NCI-H1105 treated with DMSO at 0.1 percent for 48 hours (cell line): ENCODE results near the gene PIGH.
A peak's percentile ranks its signal among the peaks of the same experiment; 100 is the strongest.
"Not testable (repeated sequence)": the region's sequence is repeated elsewhere in the genome, so short reads cannot be mapped to it uniquely, and the experiment has no call there.

Experiments
- DNase-seq: peaks from one replicate; lab custom pipeline; 2025; lab: John Stamatoyannopoulos, UW

The PIGH gene

DNA sequence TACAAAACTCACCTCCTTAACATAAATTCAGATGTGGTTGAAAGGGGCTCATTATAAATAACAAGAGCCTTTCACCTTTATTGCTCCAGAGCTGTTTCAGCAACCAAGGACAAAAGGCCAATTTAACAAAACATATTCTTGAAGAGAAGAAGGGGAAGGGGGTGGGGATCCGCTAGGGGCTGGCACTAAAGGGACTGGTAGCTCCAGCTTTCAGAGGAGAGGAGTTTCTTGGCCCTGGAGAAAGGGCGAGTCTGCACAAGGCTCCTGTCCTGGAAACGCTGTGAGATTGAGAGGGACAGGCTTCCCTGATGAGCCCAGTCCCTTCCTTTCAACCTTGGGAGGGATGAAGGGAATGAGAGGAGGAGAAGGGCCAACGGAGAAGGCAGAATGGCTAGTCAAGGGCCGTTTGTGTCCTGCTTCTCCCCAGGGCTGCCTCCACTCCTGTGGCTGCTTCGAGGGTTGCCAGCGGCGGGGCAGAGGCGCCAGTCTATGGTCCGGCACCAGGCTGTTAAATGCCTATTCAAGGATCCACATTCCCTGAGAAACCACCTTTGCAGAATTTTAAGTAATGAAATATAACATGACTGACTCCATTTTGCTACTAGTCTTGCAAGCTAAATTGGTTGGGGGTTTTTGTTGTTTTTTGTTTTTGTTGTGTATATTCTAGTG is 9.7 kb upstream of the PIGH start:
- DNase-seq: no peak

- DNase-seq: no peak
Measured at GRCh38 chr14:67607646-67608045, 7.6 kb upstream of the PIGH start.

DNA sequence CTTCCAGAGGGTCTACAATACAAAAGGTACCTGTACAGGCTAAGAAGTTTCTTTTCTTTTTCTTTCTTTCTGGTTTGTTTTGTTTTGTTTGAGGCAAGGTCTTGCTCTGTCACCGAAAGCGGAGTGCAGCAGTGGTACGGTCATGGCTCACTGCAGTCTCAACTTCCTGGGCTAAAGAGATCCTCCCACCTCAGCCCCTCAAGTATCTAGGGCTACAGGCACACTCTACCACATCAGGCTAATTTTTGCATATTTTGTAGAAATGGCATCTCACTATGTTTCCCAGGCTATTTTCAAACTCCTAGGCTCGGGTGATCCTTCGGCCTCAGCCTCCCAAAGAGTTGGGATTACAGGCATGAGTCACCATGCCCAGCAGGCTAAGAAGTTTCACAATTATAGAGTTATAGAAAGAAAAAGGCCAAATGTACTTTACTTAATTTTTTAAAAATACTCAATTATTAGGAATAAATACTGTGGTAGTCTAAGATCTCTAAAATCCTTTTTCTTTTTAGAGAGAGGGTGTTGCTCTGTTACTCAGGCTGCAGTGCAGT is 3.0 kb upstream of the PIGH start:
- no peak for DNase-seq

DNA sequence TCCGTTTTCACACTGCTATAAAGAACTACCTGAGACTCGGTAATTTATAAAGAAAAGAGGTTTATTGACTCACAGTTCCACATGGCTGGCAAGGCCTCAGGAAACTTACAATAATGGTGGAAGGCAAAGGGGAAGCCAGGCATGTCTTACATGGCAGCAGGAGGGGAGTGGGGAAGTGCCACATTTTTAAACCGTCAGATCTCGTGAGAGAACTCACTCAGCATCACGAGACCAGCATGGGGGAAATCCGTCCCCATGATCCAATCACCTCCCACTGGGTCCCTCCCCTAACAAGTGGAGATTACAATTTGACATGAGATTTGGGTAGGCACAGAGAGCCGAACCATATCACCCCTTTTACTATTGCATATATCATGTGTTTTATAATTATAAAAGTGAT is 2.0 kb upstream of the PIGH start:
- DNase-seq: no peak

DNA sequence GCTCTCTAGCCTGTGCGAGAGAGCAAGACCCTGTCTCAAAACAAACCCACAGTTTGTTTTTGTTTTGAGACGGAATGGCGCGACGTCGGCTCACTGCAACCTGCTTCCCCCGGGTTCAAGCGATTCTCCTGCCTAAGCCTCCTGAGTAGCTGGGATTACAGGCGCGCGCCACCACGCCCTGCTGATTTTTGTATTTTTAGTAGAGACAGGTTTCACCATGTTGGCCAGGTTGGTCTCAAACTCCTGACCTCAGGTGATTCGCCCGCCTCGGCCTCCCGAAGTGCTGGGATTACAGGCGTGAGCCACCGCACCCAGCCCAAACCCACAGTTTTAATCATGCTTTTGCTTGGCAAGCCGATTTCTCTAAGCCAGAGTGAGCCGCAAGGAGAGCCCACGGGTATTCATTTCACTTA is 500 bp upstream of the PIGH start:
- not testable (repeated sequence) for DNase-seq

- DNase-seq: no peak
Measured at GRCh38 chr14:67595392-67595791, 4.7 kb downstream of the PIGH start.

GRCh38 chr14:67593650-67594049 is 6.4 kb downstream of the PIGH start:
- DNase-seq: not testable (repeated sequence)

DNA sequence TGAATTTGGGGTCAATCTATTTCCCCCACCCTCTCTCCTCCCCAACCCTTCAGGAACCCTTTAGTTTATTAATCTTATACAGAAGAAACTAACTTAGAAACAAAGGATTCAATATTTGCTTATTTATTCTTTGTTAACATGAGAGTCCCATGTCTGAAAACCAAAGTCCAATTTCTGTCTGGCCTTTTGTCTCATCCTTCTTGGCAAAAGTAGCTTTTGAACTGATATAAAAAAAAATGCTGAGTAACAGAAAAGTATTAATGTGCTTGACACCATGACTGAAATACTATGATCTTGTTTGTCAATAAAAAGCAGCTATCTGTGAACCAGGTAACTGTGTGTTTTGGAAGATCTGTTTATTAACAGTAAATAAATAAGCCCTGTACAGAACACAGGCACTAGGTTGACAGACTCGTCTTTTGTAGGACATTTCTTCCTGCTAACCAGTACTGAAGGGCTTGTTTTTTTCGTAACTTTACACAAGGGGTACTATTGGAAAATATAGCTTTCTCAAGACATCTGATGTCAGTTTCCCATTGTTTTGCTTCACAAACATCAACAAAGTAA is 10.8 kb downstream of the PIGH start:
- no peak for DNase-seq

DNA sequence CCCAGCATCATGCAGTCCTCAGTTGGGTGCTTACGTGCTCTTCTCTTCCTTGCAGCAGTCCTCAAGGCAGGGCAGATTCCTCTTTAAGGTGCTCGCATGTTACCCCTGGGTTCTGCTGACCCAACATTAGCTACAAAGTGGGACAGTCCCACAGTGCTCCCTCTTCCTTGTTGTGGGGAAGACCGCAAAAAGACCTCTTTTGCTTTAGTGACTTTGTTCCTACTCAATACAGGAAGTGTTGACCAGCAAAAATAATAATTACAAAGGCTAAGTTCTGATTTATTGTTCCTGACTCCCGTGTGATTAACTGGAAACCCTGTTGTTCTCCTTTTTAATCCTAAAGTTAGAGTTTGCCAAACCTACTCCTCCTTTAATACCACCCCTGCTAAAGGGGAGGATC is 13.7 kb downstream of the PIGH start:
- DNase-seq: no peak

GRCh38 chr14:67584978-67585377 is 15.1 kb downstream of the PIGH start:
- no peak for DNase-seq

- DNase-seq: peak; percentile 57
Measured at GRCh38 chr14:67583711-67584644, 16.1 kb downstream of the PIGH start.

- no peak for DNase-seq
Measured at GRCh38 chr14:67582061-67582460, 18.0 kb downstream of the PIGH start.

DNA sequence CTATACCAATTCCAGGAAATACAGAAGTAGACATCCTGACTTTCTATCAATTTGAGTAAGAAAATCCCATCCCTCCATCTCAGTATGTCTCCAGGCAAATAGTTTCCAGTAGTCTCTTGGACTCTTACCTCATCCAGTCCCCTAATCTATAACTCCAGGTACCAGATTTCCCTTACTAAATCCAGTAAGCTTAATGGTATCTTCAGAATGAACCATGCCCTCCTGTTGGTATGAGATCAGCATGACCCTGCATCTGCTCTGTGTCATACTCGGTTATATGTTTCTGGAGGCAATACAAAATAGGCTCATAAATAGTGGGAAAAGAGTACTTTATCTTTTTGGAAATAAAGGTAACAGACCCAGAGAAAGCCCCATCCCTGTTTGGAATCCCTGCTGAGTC is 18.4 kb downstream of the PIGH start:
- DNase-seq: no peak

DNA sequence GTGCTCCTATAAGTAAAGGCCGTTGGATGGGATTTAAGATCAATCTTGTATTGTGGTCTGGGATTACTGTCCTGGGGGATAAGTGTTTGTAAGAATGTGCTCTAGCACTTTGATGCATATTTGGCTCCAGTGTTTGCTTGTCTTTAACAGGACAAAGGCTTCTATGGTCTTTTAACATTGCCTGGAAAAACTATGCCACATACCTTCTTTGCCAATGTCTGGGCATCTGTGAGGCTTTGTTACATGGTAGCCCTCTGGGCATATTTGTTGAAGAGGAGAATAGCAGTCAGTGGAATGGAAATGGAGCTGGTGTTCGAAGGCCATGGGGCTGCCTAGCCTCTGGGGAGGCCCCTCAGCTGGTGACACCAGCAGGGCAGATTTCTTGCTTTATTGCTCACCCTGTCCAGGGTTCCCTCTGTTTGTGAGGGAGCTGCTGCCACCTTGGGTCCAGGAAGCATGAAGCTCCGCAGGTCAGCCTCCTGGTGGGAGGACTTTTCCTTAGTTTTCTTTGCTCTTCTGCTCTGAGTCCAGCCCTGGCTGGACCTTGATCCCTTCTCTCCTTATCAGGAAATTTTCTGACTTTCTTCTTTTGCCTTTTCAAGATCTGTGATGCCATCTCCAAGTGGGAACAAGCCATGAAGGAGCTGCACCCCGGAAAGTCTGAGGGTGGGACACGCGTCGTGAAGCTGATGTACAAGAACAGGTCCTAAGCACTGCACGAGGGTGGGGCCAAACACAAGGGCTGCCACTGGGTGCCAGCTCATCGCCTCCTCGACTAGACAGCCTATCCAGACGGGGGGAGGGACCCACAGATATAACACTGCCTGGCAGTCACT is 19.5 kb downstream of the PIGH start:
- no peak for DNase-seq

DNA sequence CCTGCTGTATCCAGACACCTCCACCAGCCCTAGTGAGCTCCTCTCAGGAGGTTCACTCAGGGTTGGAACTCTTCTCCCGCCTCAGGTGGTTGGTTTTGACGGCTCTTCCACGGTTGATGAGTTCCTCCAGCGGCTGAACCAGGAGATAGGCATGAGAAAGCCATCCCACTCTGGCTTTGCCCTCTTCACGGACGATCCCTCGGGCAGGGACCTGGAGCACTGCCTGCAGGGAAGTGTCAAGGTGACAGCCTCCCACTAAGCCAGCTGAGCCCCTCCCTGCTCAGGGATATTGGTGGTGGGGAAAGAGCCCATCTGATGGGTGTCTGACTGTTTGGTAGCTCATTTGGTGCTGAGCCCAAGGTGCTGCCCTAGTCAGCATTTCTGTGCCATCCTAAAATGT is 20.4 kb downstream of the PIGH start:
- DNase-seq: no peak

DNA sequence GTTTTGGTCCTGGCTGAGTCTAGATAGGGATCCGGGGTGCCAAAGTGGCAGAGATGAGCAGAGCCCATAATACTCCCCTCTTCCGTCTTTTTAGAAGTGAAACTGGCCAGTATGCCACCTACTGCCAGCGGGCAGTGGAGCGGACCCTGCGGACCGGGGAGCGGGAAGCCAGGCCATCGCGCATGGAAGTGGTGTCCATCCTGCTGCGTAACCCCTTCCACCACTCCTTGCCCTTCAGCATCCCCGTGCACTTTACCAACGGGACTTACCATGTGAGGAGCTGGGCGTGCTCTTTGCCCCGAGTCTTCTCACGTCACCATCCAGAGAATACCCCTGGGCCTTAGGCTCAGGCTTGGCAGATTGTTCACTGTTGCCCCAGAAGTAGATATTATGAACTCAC is 21.0 kb downstream of the PIGH start:
- DNase-seq: no peak

- peak; percentile 20 for DNase-seq
Measured at GRCh38 chr14:67577909-67578749, 21.9 kb downstream of the PIGH start.

DNA sequence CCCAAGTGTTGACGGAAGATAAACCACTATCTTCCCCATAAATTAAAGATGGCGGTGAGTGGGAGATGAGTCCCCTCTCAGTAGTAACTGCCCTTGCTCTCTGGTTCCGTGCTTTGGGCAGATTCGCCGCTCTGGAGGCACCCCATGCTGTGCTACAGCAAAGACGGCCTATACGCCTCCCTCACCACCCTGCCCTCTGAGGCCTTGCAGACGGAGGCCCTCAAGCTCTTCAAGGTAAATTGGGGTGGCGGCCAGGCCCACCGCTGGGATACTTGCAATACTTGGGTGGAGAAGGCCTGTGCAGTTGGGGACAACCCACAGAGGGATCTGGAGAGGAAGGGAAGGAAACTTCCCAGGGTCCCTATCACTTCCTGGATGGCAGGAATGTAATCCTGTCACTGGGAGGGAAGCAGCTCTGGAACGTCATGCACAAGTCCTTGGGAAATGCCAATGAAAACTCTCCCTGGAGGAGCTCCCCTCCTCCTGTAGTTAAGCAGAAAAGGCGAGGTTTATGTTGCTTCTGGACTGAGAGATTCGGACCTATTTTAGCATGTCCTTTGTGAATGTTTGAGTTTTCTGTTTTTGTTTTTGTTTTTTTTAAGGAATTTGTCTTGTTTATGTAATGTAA is 22.8 kb downstream of the PIGH start:
- DNase-seq: no peak

DNA sequence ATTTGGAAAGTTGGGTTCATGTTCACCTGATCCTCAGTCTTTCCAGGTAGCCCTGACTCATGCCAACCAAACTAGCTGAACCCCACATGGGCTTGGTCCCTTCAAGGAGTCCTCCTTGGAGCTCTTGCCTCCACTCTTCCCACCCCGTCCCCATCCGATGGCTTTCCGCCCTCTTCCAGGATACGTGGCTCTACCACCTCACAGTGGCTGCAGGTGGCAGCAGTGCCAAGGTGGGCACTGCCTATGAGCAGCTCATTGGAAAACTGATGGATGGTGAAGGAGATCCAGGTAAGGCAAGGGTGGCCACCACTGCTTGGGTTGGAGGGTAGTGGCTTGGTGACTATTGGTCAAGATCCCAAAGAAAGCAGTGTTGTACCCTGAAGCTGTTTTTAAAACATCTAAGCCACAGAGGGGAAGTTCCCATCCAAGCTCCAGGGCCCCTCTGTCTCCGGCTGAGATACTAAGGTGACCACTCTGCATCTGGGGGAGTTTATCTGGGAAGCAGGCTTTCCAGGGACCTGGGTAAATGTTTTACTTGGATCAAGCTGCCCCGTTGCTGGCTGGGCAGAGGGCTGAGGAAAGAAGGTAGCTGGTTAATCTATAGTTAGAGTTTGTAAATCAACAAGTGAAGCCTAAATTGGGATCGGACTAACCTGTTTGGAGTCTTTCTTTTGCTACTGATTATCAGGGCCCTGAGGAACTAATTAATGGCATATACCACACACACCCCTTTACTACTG is 23.7 kb downstream of the PIGH start:
- DNase-seq: no peak

- DNase-seq: no peak
Measured at GRCh38 chr14:67575684-67576083, 24.4 kb downstream of the PIGH start.
